Endodermal cell (in vitro differentiated cells): ENCODE measurements around the gene CUX1. TPM values are rescaled to one million over a fixed set of nuclear protein-coding genes. Genes with fewer than 3 reads are reported as not detected.
"Not testable (repeated sequence)": the region's sequence is repeated elsewhere in the genome, so short reads cannot be mapped to it uniquely, and the experiment has no call there.

Source experiments
- DNase-seq: peaks from one replicate; pipeline ENCODE4 v3.0.0-alpha.2; 2017
- H3K27ac ChIP-seq: 2 replicates; pipeline ENCODE4 v1.5.1; 2013; ENCODE audit warnings: mild to moderate bottlenecking, low read depth, low read length, moderate library complexity
- H3K27me3 ChIP-seq: 2 replicates; pipeline ENCODE4 v1.6.1; 2013; ENCODE audit warnings: mild to moderate bottlenecking, low read length, moderate library complexity; ENCODE audit not compliant: insufficient read depth, control insufficient read depth, poor library complexity, severe bottlenecking
- H3K36me3 ChIP-seq: 2 replicates; pipeline ENCODE4 v1.7.0; 2013; ENCODE audit warnings: mild to moderate bottlenecking, low read length, moderate library complexity; ENCODE audit not compliant: control insufficient read depth, insufficient read depth
- H3K4me1 ChIP-seq: one replicate; pipeline ENCODE4 v1.7.0; 2013; ENCODE audit warnings: low read length; ENCODE audit not compliant: control insufficient read depth, insufficient read depth
- H3K4me3 ChIP-seq: 2 replicates; pipeline ENCODE4 v1.5.1; 2013; ENCODE audit warnings: mild to moderate bottlenecking, low read length, moderate library complexity
- H3K9ac ChIP-seq: 2 replicates; pipeline ENCODE4 v1.6.1; 2013; ENCODE audit warnings: mild to moderate bottlenecking, low read length, moderate library complexity; ENCODE audit not compliant: poor library complexity, severe bottlenecking; ENCODE audit errors: extremely low read depth
- H3K9me3 ChIP-seq: 2 replicates; pipeline ENCODE4 v1.6.1; 2013; ENCODE audit warnings: mild to moderate bottlenecking, low read length, moderate library complexity; ENCODE audit not compliant: control insufficient read depth
- H3K27ac Mint-ChIP-seq: 2 replicates; pipeline ENCODE4 v1.8.0; 2020; ENCODE audit warnings: mixed read lengths
- H3K27me3 Mint-ChIP-seq: 2 replicates; pipeline ENCODE4 v1.8.0; 2021; ENCODE audit warnings: mild to moderate bottlenecking, mixed read lengths; ENCODE audit not compliant: insufficient read depth
- H3K36me3 Mint-ChIP-seq: 2 replicates; pipeline ENCODE4 v1.8.0; 2020; ENCODE audit warnings: low read depth, mixed read lengths
- H3K4me1 Mint-ChIP-seq: 2 replicates; pipeline ENCODE4 v1.8.0; 2020; ENCODE audit warnings: mixed read lengths
- H3K4me3 Mint-ChIP-seq: 2 replicates; pipeline ENCODE4 v1.8.0; 2020; ENCODE audit warnings: mild to moderate bottlenecking, moderate library complexity, mixed read lengths
- H3K9me3 Mint-ChIP-seq: 2 replicates; pipeline ENCODE4 v1.8.0; 2020; ENCODE audit warnings: mild to moderate bottlenecking, mixed read lengths
- CTCF ChIP-seq: fragments of 200-600 bp; sonication (generic); conservative IDR thresholded peaks from 2 replicates; pipeline ENCODE4 v1.5.0; 2021; ENCODE audit warnings: antibody characterized with exemption, mild to moderate bottlenecking
- WGBS, 2 experiments: methylation state at CpG; one replicate each; pipeline versions ENCODE4 v1.1.5 to v1.1.7; 2013; ENCODE audit warnings: missing lambda C conversion rate in 2 of 2, mixed read lengths in 1 of 2; ENCODE audit not compliant: insufficient coverage in 1 of 2, insufficient read length in 1 of 2; 5-methylcytosine and 5-hydroxymethylcytosine counted together
- total RNA-seq, 2 donors: library from RNA; stranded (reverse); fragmentation: NEBNext Ultra II Directional in 1 of 2; extraction: Animal tissue kit (Norgen Biotek cat#: 25700) in 1 of 2; gene quantifications; 2 replicates in 1 of 2; 3 replicates in 1 of 2; pipeline ENCODE4 v1.2.1, GENCODE V29; 2021

The CUX1 gene
- total RNA-seq, 2 donors from 2014 or later = 85.1 to 108 TPM

GRCh38 chr7:102006695-102007094 is 189.3 kb downstream of the CUX1 start:
- H3K27me3 ChIP-seq = no peaks in the 10 kb centered on the region
- H3K27ac Mint-ChIP-seq = peak overlapping the region; percentile 30
- H3K36me3 ChIP-seq = peaks cover 5% of the 10 kb centered on the region
- H3K9me3 ChIP-seq = no peaks in the 10 kb centered on the region
- H3K27ac ChIP-seq = no peak overlapping the region
- TF ChIP-seq CTCF = no peak
- H3K4me3 ChIP-seq = no peak overlapping the region
- no peak overlapping the region for H3K9ac ChIP-seq
- H3K4me1 Mint-ChIP-seq = no peaks in the 10 kb centered on the region
- peaks cover 17% of the 10 kb centered on the region for H3K36me3 Mint-ChIP-seq
- H3K4me1 ChIP-seq = no peaks in the 10 kb centered on the region
- no peaks in the 10 kb centered on the region for H3K9me3 Mint-ChIP-seq
- DNase-seq = no peak
- no peak overlapping the region for H3K4me3 Mint-ChIP-seq
- H3K27me3 Mint-ChIP-seq = no peaks in the 10 kb centered on the region
- WGBS, 2 experiments = 95 to 98% methylated on average over 10 to 15 of the region's 15 CpGs

- Histone ChIP-seq H3K36me3 (peaks cover 5% of the 10 kb centered on the region), H3K27me3 (no peaks in the 10 kb centered on the region), H3K4me1 (no peaks in the 10 kb centered on the region), H3K4me3 (no peak overlapping the region), H3K27ac (no peak overlapping the region), H3K9ac (no peak overlapping the region), H3K9me3 (no peaks in the 10 kb centered on the region)
- peaks cover 24% of the 10 kb centered on the region for H3K36me3 Mint-ChIP-seq
- no peak for TF ChIP-seq CTCF
- WGBS, 2 experiments = 95 to 98% methylated on average over 8 to 12 of the region's 12 CpGs
- H3K4me1 Mint-ChIP-seq = no peaks in the 10 kb centered on the region
- peak overlapping the region; percentile 75 for H3K27ac Mint-ChIP-seq
- DNase-seq = no peak
- H3K9me3 Mint-ChIP-seq = no peaks in the 10 kb centered on the region
- no peaks in the 10 kb centered on the region for H3K27me3 Mint-ChIP-seq
- no peak overlapping the region for H3K4me3 Mint-ChIP-seq
Observed at GRCh38 chr7:102008535-102009262, 191.3 kb downstream of the CUX1 start.

GRCh38 chr7:102009628-102010027 is 192.2 kb downstream of the CUX1 start:
- H3K27ac Mint-ChIP-seq = peak overlapping the region; percentile 74

GRCh38 chr7:102012112-102012830 is 194.8 kb downstream of the CUX1 start:
- not testable (repeated sequence) for H3K9me3 Mint-ChIP-seq, H3K4me3 ChIP-seq, H3K9ac ChIP-seq, H3K9me3 ChIP-seq, H3K27ac ChIP-seq, H3K36me3 ChIP-seq, H3K4me1 ChIP-seq, H3K27me3 ChIP-seq, H3K4me1 Mint-ChIP-seq, DNase-seq, H3K27me3 Mint-ChIP-seq, H3K4me3 Mint-ChIP-seq
- H3K27ac Mint-ChIP-seq = peak overlapping the region; percentile 52
- 95 to 98% methylated on average over 11 to 13 of the region's 13 CpGs for WGBS, 2 experiments
- peaks cover 38% of the 10 kb centered on the region for H3K36me3 Mint-ChIP-seq

More at GRCh38 chr7:102009628-102010027, 192.2 kb downstream of the CUX1 start:
- Mint-ChIP-seq H3K36me3 (peaks cover 30% of the 10 kb centered on the region), H3K4me1 (no peaks in the 10 kb centered on the region), H3K9me3 (no peaks in the 10 kb centered on the region), H3K27me3 (no peaks in the 10 kb centered on the region), H3K4me3 (no peak overlapping the region)
- Histone ChIP-seq H3K27ac (no peak overlapping the region), H3K4me1 (no peaks in the 10 kb centered on the region), H3K36me3 (peaks cover 5% of the 10 kb centered on the region), H3K9ac (no peak overlapping the region), H3K27me3 (no peaks in the 10 kb centered on the region), H3K9me3 (no peaks in the 10 kb centered on the region), H3K4me3 (no peak overlapping the region)
- DNase-seq = no peak
- no peak for TF ChIP-seq CTCF
- 94% methylated on average over 5 of the region's 5 CpGs for WGBS, 2 experiments
